ENCODE measurements around the gene KHNYN.
"Not testable (repeated sequence)": the region's sequence is repeated elsewhere in the genome, so short reads cannot be mapped to it uniquely, and the experiment has no call there.

KHNYN gene

GRCh38 chr14:24387009-24387345, 42.8 kb upstream of the KHNYN start:
- no peak for TF ChIP-seq CTCF (IDR thresholded peaks at IDR 0.05; ENCODE audit: insufficient read depth, low read length, poor library complexity, severe bottlenecking)
- Histone ChIP-seq H3K36me3 (ENCODE audit: control insufficient read depth, insufficient read depth, low read length) (no peaks in the 10 kb centered on the region), H3K4me3 (replicated peaks; ENCODE audit: low read depth, low read length) (no peak overlapping the region), H3K27me3 (replicated peaks; ENCODE audit: control insufficient read depth, insufficient read depth, low read length) (no peaks in the 10 kb centered on the region; the same call in 1 of the 2 replicates)
- DNase-seq (ENCODE audit: extremely low read depth, insufficient read length): no peak

GRCh38 chr14:24387579-24387978, 42.2 kb upstream of the KHNYN start:
- not testable (repeated sequence) for DNase-seq (ENCODE audit: extremely low read depth, insufficient read length); H3K36me3 ChIP-seq (ENCODE audit: control insufficient read depth, insufficient read depth, low read length)

GRCh38 chr14:24388474-24389179, 41.1 kb upstream of the KHNYN start:
- no peak for DNase-seq (ENCODE audit: extremely low read depth, insufficient read length)
- Histone ChIP-seq H3K36me3 (ENCODE audit: control insufficient read depth, insufficient read depth, low read length) (no peaks in the 10 kb centered on the region), H3K27me3 (replicated peaks; ENCODE audit: control insufficient read depth, insufficient read depth, low read length) (no peaks in the 10 kb centered on the region; the same call in 1 of the 2 replicates), H3K4me3 (replicated peaks; ENCODE audit: low read depth, low read length) (no peak overlapping the region)
- no peak for TF ChIP-seq CTCF (IDR thresholded peaks at IDR 0.05; ENCODE audit: insufficient read depth, low read length, poor library complexity, severe bottlenecking)

More at GRCh38 chr14:24387579-24387978, 42.2 kb upstream of the KHNYN start:
- H3K4me3 ChIP-seq (replicated peaks; ENCODE audit: low read depth, low read length); H3K27me3 ChIP-seq (replicated peaks; ENCODE audit: control insufficient read depth, insufficient read depth, low read length): not testable (repeated sequence)

GRCh38 chr14:24389226-24389848, 40.4 kb upstream of the KHNYN start:
- no peak for DNase-seq (ENCODE audit: extremely low read depth, insufficient read length)
- Histone ChIP-seq H3K27me3 (replicated peaks; ENCODE audit: control insufficient read depth, insufficient read depth, low read length) (no peaks in the 10 kb centered on the region; the same call in 1 of the 2 replicates), H3K4me3 (replicated peaks; ENCODE audit: low read depth, low read length) (no peak overlapping the region), H3K36me3 (ENCODE audit: control insufficient read depth, insufficient read depth, low read length) (no peaks in the 10 kb centered on the region)
- no peak for TF ChIP-seq CTCF (IDR thresholded peaks at IDR 0.05; ENCODE audit: insufficient read depth, low read length, poor library complexity, severe bottlenecking)

- no peaks in the 10 kb centered on the region for H3K36me3 ChIP-seq (ENCODE audit: control insufficient read depth, insufficient read depth, low read length)
- no peaks in the 10 kb centered on the region; the same call in 1 of the 2 replicates for H3K27me3 ChIP-seq (replicated peaks; ENCODE audit: control insufficient read depth, insufficient read depth, low read length)
- DNase-seq (ENCODE audit: extremely low read depth, insufficient read length): no peak
- no peak for TF ChIP-seq CTCF (IDR thresholded peaks at IDR 0.05; ENCODE audit: insufficient read depth, low read length, poor library complexity, severe bottlenecking)
- no peak overlapping the region for H3K4me3 ChIP-seq (replicated peaks; ENCODE audit: low read depth, low read length)
Measured at GRCh38 chr14:24390701-24391468, 38.9 kb upstream of the KHNYN start.

All from GM06990 (cell line).